Mammary epithelial cell (primary cell): ENCODE results near the gene RAX.

Experiments used
- CTCF ChIP-seq, 2 donors: IDR thresholded peaks in 1 of 2; conservative IDR thresholded peaks in 1 of 2; 2 replicates each; pipeline ENCODE4 v1.5.1; 2011 to 2012; ENCODE audit warnings: inconsistent platforms in 2 of 2, low read length in 2 of 2, mild to moderate bottlenecking in 2 of 2, control low read depth in 1 of 2, low read depth in 1 of 2; ENCODE audit not compliant: insufficient read depth in 1 of 2; ENCODE audit errors: extremely low read depth in 1 of 2
- EZH2 ChIP-seq: IDR thresholded peaks from 2 replicates; pipeline ENCODE4 v1.6.1; 2012; ENCODE audit warnings: low read length, inconsistent platforms, borderline replicate concordance

GRCh38 chr18:59265974-59266369 lies 7.3 kb downstream of the RAX start:
- TF ChIP-seq CTCF (conservative IDR thresholded peaks at IDR 0.05 in 1 of 2, IDR thresholded peaks at IDR 0.05 in 1 of 2; ENCODE audit: extremely low read depth in 1 of 2, insufficient read depth in 1 of 2, low read depth in 1 of 2, low read length in 2 of 2): no peak
- TF ChIP-seq EZH2: peak; percentile 40
